ENCODE data around the gene LBX2.

- TF ChIP-seq, protein P1, sequence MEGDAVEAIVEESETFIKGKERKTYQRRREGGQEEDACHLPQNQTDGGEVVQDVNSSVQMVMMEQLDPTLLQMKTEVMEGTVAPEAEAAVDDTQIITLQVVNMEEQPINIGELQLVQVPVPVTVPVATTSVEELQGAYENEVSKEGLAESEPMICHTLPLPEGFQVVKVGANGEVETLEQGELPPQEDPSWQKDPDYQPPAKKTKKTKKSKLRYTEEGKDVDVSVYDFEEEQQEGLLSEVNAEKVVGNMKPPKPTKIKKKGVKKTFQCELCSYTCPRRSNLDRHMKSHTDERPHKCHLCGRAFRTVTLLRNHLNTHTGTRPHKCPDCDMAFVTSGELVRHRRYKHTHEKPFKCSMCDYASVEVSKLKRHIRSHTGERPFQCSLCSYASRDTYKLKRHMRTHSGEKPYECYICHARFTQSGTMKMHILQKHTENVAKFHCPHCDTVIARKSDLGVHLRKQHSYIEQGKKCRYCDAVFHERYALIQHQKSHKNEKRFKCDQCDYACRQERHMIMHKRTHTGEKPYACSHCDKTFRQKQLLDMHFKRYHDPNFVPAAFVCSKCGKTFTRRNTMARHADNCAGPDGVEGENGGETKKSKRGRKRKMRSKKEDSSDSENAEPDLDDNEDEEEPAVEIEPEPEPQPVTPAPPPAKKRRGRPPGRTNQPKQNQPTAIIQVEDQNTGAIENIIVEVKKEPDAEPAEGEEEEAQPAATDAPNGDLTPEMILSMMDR (IDR thresholded peaks at IDR 0.05), result no peak
- no peak for TF ChIP-seq POLR2A (IDR thresholded peaks at IDR 0.05)
These were observed 5.2 kb upstream of the LBX2 start for GRCh38 chr2:74504591-74504990.

Data from thyroid gland (tissue), 4 donors.